B cell (primary cell): ENCODE results near the gene NEUROD2. TPM values are rescaled to one million over a fixed set of nuclear protein-coding genes. Genes with fewer than 3 reads are reported as not detected.

ENCODE experiments used
- ATAC-seq: fragments of 200-7000 bp; cut with Tn5 transposase; one replicate; pipeline ENCODE4 v1.10.0; 2021; ENCODE audit warnings: low read depth, mild to moderate bottlenecking, moderate number of reproducible peaks, moderate library complexity
- CTCF ChIA-PET: fragments of 350-600 bp; sonication (Branson Sonifier 250); formaldehyde crosslinking; loops from one replicate; lab custom pipeline; 2021; ENCODE audit warnings: antibody characterized with exemption, inconsistent platforms; lab: Charles Lee
- POLR2A ChIA-PET: fragments of 350-600 bp; sonication (Branson Sonifier 250); formaldehyde crosslinking; loops from one replicate; lab custom pipeline; 2021; ENCODE audit warnings: antibody characterized with exemption; lab: Charles Lee
- DNase-seq: peaks from one replicate; pipeline ENCODE4 v3.0.0; 2013
- H2AFZ ChIP-seq: 2 replicates; pipeline ENCODE4 v1.6.1; 2012; ENCODE audit warnings: mild to moderate bottlenecking, low read depth, low read length; ENCODE audit not compliant: insufficient read depth, poor library complexity, severe bottlenecking
- H3K27ac ChIP-seq, 2 donors: 1 replicate in 1 of 2; 2 replicates in 1 of 2; pipeline ENCODE4 v1.5.1; 2012 to 2013; ENCODE audit warnings: low read length in 2 of 2, mild to moderate bottlenecking in 2 of 2, moderate library complexity in 1 of 2
- H3K27me3 ChIP-seq, 4 experiments: fragments of 200-600 bp in 1 of 4; sonication (generic) in 1 of 4; replicated peaks in 1 of 4; 1 replicate in 2 of 4; 2 replicates in 2 of 4; pipeline versions ENCODE4 v1.6.1 to v1.7.0; 2013 to 2016; ENCODE audit warnings: low read length in 3 of 4, mild to moderate bottlenecking in 2 of 4, mixed read lengths in 1 of 4, moderate library complexity in 1 of 4; ENCODE audit not compliant: insufficient read depth in 4 of 4, control insufficient read depth in 3 of 4; ENCODE audit errors: control extremely low read depth in 1 of 4
- H3K36me3 ChIP-seq, 2 experiments: replicated peaks in 1 of 2; 1 replicate in 1 of 2; 2 replicates in 1 of 2; pipeline versions ENCODE4 v1.6.1 to v1.7.1; 2013; ENCODE audit warnings: low read length in 1 of 2; ENCODE audit not compliant: insufficient read depth in 2 of 2, control insufficient read depth in 1 of 2; ENCODE audit errors: control extremely low read depth in 1 of 2, extremely low read depth in 1 of 2
- H3K4me1 ChIP-seq, 2 donors: fragments of 200-600 bp in 1 of 2; sonication (generic) in 1 of 2; 1 replicate in 1 of 2; 2 replicates in 1 of 2; pipeline versions ENCODE4 v1.5.1 to v1.6.1; 2013 to 2017; ENCODE audit warnings: low read length in 2 of 2; ENCODE audit not compliant: control insufficient read depth in 2 of 2, insufficient read depth in 2 of 2
- H3K4me2 ChIP-seq: replicated peaks from 2 replicates; pipeline ENCODE3; 2012; ENCODE audit warnings: mild to moderate bottlenecking, low read depth, low read length; ENCODE audit not compliant: poor library complexity, severe bottlenecking
- H3K4me3 ChIP-seq, 5 experiments: fragments of 200-600 bp in 1 of 5; sonication (generic) in 1 of 5; 1 replicate in 3 of 5; 2 replicates in 2 of 5; pipeline versions ENCODE4 v1.5.1 to v1.7.0; 2011 to 2016; ENCODE audit warnings: low read length in 4 of 5, mild to moderate bottlenecking in 4 of 5, low read depth in 2 of 5, control low read depth in 1 of 5, moderate library complexity in 1 of 5; ENCODE audit not compliant: insufficient read depth in 1 of 5; ENCODE audit errors: control extremely low read depth in 1 of 5, extremely low read depth in 1 of 5
- H3K79me2 ChIP-seq: fragments of 200-600 bp; sonication (generic); one replicate; pipeline ENCODE4 v1.6.0; 2016; ENCODE audit warnings: low read length; ENCODE audit not compliant: control insufficient read depth, insufficient read depth
- H3K9ac ChIP-seq: fragments of 200-600 bp; sonication (generic); 2 replicates; pipeline ENCODE4 v1.6.1; 2017; ENCODE audit warnings: mild to moderate bottlenecking, low read length, moderate library complexity
- H3K9me3 ChIP-seq, 3 donors: one replicate each; pipeline versions ENCODE4 v1.6.1 to v1.7.1; 2013; ENCODE audit warnings: low read length in 2 of 3; ENCODE audit not compliant: control insufficient read depth in 2 of 3, insufficient read depth in 1 of 3; ENCODE audit errors: control extremely low read depth in 1 of 3
- H4K20me1 ChIP-seq: 2 replicates; pipeline ENCODE4 v1.6.0; 2012; ENCODE audit warnings: mild to moderate bottlenecking, low read length; ENCODE audit not compliant: insufficient read depth, control insufficient read depth, poor library complexity, severe bottlenecking
- H3K27ac Mint-ChIP-seq: one replicate; pipeline ENCODE4 v1.8.0; 2021; ENCODE audit warnings: mixed read lengths
- H3K27me3 Mint-ChIP-seq: one replicate; pipeline ENCODE4 v1.8.0; 2021; ENCODE audit warnings: mixed read lengths
- H3K4me1 Mint-ChIP-seq: one replicate; pipeline ENCODE4 v1.8.0; 2021; ENCODE audit warnings: mixed read lengths
- H3K4me3 Mint-ChIP-seq: one replicate; pipeline ENCODE4 v1.8.0; 2021; ENCODE audit warnings: mixed read lengths
- H3K9me3 Mint-ChIP-seq: one replicate; pipeline ENCODE4 v1.8.0; 2022; ENCODE audit warnings: mixed read lengths; ENCODE audit not compliant: insufficient read depth
- CTCF ChIP-seq: fragments of 200-600 bp; IDR thresholded peaks from one replicate; pipeline ENCODE4 v1.8.0; 2022; ENCODE audit warnings: antibody characterized with exemption, mild to moderate bottlenecking
- EZH2 ChIP-seq: IDR thresholded peaks from 2 replicates; pipeline ENCODE4 v1.6.1; 2012; ENCODE audit warnings: borderline replicate concordance, low read depth, mild to moderate bottlenecking, moderate library complexity, low read length; ENCODE audit not compliant: insufficient read depth, poor library complexity, severe bottlenecking
- WGBS: methylation state at CpG from one replicate; pipeline ENCODE4 v1.1.5; 2013; ENCODE audit warnings: missing lambda C conversion rate; ENCODE audit not compliant: insufficient coverage; 5-methylcytosine and 5-hydroxymethylcytosine counted together
- intact Hi-C: fragments of 100-400 bp; cut with micrococcal nuclease; formaldehyde crosslinking; loops from one replicate; pipeline ENCODE4 v1.10.0; 2022
- polyA plus RNA-seq: library from polyadenylated mRNA; depleted of rRNA; stranded (reverse); fragments of >200 nt; gene quantifications from 2 replicates; pipeline ENCODE4 v1.2.3, GENCODE V29; 2012
- total RNA-seq, 2 donors: library from RNA; stranded (reverse); fragments of 120-200 nt in 1 of 2; gene quantifications; 1 replicate in 1 of 2; 2 replicates in 1 of 2; pipeline versions ENCODE4 v1.2.3 to v1.2.4, GENCODE V29; 2013 to 2022

NEUROD2 gene
- total and polyA plus RNA-seq, 2 donors (not counting 1 experiment from before 2014, with no cell fraction given): 0.04 TPM; not detected in 1

GRCh38 chr17:39621523-39622379 lies 14.0 kb upstream of the NEUROD2 start:
- no peaks in the 10 kb centered on the region for H3K9me3 Mint-ChIP-seq
- peaks cover 0 to 29% (median 9%) of the 10 kb centered on the region in 4 experiments for H3K27me3 ChIP-seq
- WGBS: 14% methylated on average over 22 of the region's 26 CpGs
- peak; percentile 76 for ATAC-seq
- H4K20me1 ChIP-seq: no peaks in the 10 kb centered on the region
- ChIA-PET CTCF (interaction anchor here (0.6 to 13.0 kb wide), 78 partner anchors 11 to 774 kb away, joined by 3 to 262 read pairs (median 4); partner anchors contain the start of genes IKZF3, MED1, MED24 and MIEN1), POLR2A (interaction anchor here (0.6 to 1.2 kb wide), 3 partner anchors 46 to 359 kb away, joined by 3 read pairs; partner anchors contain the start of genes PNMT and PSMD3)
- H3K4me1 ChIP-seq: peaks cover 31 to 51% of the 10 kb centered on the region in 2 donors
- peaks cover 7% of the 10 kb centered on the region for H3K79me2 ChIP-seq
- peak overlapping the region; percentile 75 for H3K27ac Mint-ChIP-seq
- peak overlapping the region in 4 of 5 experiments; percentile 14 to 38 (median 29) for H3K4me3 ChIP-seq
- intact Hi-C loops: loop anchor here (1.0 to 5.0 kb wide), 9 partner anchors 47 to 415 kb away; partner anchors contain the start of genes IKZF3, LRRC3C, MIEN1 and ORMDL3
- peak overlapping the region; percentile 84 for H3K4me3 Mint-ChIP-seq
- DNase-seq: peak; percentile 92
- H3K9ac ChIP-seq: peak overlapping the region; percentile 8
- H3K36me3 ChIP-seq: no peaks in the 10 kb centered on the region
- H3K27me3 Mint-ChIP-seq: peaks cover 7% of the 10 kb centered on the region
- H3K9me3 ChIP-seq: no peaks in the 10 kb centered on the region
- TF ChIP-seq EZH2: no peak
- TF ChIP-seq CTCF: peak; percentile 100
- peaks cover 32% of the 10 kb centered on the region for H3K4me1 Mint-ChIP-seq
- H3K27ac ChIP-seq: no peak overlapping the region
- H3K4me2 ChIP-seq: peak overlapping the region; percentile 76
- H2AFZ ChIP-seq: peak overlapping the region; percentile 69
